ENCODE results near the gene IER2.
A peak's percentile ranks its signal among the peaks of the same experiment; 100 is the strongest.
"Not testable (repeated sequence)": the region's sequence is repeated elsewhere in the genome, so short reads cannot be mapped to it uniquely, and the experiment has no call there.

The IER2 gene

DNA sequence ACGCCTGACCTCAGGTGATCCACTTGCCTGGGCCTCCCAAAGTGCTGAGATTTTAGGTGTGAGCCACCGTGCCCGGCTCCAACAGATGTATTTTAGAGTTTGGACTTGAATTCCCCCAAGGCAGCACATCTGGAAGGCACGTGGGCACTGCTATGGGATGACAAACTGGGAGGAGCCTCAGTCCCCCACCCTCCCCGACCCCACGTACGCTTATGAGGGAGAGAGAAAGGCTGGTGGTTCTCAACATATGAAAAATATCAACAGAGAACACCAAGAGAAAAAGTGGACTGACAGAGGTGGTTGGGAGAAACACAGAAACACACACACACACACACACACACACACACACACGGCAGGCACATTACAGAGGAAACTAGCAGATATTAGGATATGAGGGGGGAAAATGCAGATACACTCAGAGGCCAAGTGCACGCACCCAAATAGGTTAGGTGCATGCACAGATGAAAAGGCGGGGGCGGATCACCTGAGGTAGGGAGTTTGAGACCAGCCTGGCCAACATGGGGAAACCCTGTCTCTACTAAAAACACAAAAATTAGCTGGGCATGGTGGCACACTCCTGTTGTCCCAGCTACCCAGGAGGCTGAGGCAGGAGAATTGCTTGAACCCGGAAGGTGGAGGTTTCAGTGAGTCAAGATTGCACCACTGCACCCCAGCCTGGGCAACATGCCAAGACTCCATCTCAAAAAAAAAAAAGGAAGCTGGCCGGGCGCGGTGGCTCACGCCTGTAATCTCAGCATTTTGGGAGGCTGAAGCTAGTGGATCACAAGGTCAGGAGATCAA, 3.2 kb upstream of the IER2 start:
- no peak for DNase-seq

DNA sequence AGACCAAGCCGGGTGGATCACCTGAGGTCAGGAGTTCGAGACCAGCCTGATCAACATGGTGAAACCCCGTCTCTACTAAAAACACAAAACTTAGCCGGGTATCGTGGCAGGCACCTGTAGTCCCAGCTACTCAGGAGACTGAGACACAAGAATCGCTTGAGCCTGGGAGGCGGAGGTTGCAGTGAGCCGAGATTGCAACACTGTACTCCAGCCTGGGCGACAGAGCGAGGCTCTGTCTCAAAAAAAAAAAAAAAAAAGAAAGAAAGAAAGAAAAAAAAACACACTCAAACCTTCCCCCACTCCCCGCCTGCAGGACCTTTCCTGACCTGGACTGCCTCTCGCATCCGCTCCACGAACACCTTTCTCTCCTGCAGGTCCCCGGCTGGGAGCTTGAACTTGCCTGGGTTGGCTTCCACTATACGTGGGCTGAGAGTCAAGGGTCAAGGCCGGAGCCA, 1.0 kb upstream of the IER2 start:
- DNase-seq: not testable (repeated sequence)

DNA sequence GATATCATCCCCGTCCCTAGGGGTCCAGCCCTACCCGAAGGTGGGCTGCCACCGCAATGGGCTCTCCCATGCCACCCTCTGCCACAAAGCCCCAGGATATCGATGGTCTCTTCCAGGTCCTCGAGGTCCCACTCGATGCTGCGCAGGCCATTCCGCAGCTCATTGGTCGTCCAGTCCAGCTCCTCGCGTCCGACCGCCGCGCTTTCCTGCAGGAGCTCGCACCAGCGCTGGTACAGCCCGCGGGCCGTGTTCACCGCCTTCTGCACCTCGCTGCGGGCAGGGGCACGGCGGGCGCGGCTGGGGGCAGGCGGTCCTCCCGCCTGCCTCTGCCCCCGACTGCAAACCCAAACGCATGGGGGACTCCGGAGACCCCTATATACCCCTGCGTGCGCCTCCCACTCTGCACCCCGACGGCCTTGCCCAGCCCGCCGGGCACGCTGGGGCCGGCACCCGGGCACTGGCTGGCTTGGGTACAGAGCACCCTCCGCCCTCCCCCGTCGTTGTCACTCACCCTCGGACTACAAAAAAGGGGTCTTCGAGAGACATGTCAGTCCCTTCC, 504 bp upstream of the IER2 start:
- DNase-seq: no peak

DNA sequence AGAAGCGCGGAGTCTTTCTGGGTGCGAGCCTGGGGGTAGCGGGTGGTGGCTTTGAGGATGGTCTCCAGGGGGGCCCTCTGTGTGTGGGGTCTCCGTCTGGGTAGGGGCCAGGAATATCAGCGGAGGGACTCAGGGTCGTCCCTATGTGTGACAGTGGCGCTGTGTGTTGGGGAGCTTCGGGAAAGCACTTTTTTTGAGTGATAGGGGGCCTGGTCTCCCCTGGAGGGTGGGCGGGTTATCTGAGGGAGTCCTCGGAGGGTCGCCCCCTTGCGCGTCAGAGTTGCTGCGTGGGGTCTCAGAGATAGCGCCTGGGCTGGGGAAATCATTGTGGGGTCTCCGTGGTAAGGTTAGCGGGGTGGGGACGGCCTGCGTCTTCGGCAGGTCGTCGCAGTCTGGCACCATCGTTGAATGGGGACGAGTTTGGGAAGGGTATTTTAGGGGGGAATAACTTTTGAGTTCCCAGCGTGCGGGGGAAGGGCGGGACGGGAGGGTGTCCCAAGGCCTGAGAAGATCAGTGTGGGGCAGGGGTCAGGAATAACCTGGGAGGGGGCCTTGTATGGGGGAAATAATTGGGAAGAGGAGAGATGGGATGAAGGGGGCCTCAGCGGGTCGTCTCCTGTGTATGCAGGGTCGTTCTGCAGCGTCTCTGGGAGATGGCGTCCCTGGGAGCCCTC, 857 bp downstream of the IER2 start:
- DNase-seq: peak; percentile 45

DNA sequence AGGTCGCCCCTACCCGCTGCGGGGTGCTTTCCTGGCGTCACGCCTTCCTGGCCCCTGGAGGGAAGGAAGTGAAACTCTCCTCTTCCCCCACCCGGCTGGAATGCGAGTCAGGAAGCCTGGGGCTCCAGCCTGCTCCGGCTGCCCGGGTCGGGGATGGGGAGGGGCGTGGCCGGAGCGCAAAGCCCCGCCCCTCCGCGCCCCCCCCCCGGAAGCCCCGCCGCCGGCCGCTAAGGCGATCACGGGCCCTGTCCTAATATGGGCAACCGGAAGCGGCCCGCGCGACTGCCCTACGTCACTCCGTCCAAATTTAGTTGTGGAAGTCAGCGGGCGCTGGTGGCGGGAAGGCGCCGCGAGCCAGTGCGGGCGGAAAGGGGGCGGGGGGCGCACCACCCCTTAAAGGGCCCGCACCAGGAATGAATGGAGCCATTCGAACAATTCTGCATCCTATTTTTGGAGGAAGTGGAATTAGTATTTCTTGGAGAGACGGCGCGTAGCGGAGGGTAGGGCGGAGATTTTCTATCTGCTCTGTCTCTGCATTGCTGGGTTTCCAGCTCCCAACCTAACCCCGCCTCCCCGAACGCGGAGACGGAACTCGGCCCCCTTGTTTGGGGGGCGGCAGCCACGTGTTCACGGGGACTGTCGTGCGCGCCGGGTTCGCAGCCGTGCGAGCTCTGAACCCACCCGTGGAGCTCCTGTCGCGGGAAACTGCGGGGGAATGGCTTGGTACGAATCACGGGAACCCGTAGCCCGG, 1.6 kb downstream of the IER2 start:
- DNase-seq: peak; percentile 97

DNA sequence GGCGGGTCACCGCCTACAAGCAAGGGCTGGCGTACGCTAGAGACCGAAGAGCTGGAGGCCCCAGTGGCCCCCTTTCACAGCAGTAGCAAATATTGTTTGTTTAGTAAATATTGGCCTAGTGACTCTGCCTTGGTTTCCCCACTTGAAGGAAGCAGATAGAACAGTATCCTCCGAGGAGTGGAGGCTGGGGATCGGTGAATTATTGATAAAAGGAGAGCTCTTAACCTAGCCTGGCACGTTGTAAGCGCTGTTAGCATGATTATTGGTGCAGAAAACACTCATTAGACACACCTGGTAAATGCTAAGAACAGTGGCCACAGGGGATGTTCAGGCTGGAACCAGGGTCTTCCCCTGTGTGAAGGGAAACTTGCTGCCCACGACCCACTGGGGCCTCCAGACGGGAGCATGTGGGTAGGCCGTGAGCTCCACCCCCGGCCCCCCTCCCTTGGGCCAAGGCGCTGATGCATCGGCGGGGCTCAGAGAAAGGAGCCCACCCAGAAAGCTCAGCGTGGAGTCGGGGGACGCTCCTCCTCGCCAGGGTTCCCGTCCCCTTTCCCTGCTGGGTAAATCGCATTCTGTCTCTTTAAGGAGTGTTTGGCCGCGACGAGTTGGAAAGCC, 2.3 kb downstream of the IER2 start:
- no peak for DNase-seq

DNA sequence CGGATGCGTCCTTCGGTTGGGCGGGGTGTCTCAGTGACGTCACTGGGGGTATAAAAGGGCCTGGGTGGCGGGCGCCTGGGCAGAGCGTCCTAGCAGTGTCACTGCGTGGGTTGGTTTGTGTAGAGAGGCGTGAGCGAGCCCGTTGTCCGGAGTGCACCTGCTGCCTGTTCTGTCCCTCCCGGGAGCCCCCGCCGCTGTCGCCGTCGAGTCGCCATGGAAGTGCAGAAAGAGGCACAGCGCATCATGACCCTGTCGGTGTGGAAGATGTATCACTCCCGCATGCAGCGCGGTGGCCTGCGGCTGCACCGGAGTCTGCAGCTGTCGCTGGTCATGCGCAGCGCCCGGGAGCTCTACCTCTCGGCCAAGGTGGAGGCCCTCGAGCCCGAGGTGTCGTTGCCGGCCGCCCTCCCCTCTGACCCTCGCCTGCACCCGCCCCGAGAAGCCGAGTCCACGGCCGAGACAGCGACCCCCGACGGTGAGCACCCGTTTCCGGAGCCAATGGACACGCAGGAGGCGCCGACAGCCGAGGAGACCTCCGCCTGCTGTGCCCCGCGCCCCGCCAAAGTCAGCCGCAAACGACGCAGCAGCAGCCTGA, 2.9 kb downstream of the IER2 start:
- DNase-seq: peak; percentile 99

DNA sequence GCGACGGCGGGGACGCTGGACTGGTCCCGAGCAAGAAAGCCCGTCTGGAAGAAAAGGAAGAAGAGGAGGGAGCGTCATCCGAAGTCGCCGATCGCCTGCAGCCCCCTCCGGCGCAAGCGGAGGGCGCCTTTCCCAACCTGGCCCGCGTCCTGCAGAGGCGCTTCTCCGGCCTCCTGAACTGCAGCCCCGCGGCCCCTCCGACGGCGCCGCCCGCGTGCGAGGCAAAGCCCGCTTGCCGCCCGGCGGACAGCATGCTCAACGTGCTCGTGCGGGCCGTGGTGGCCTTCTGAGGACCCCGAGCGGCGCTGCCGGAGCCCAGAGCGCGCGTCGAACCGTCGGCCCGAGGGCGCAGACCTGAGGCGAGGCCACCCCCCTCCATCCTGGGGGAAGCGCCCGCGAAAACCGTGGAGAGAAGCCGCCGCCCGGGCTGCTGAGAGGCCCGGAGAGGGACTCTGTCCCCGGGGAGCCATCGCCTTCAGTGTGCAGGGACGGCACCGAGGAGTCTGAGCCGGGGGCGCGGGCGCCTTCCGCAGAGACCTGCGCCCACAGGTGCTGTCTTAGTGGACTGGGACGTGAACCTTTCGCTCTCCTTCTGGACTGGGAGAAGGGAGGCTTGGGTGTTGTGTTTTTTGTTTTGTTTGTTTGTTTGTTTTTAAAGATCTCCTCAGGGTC, 3.5 kb downstream of the IER2 start:
- no peak for DNase-seq

DNA sequence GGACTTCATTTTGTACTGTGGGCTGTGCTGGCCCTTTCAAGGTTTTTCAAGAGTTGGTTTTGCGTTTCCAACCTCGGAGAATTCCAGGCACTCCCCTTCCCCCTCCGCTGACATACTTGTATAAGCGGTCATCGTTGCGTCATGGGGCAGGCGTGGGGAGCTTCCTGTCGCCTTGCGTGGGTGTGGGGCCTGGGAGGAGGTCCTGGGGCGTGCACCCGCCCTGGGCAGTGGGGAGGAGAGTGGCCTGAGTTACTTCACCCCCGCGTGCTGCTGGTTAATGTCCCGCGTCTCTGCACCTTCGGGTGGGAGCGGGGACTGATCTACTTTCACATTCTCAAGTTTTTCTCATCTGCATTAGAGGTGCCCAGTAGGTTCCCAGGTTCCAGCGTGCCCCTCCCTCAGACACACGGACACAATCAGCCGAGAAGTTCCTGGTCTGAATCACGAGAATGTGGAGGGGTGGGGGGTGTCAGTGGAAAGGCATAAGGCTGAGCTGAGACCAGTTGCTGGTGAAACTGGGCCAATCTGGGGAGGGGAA, 4.1 kb downstream of the IER2 start:
- DNase-seq: peak; percentile 61

DNA sequence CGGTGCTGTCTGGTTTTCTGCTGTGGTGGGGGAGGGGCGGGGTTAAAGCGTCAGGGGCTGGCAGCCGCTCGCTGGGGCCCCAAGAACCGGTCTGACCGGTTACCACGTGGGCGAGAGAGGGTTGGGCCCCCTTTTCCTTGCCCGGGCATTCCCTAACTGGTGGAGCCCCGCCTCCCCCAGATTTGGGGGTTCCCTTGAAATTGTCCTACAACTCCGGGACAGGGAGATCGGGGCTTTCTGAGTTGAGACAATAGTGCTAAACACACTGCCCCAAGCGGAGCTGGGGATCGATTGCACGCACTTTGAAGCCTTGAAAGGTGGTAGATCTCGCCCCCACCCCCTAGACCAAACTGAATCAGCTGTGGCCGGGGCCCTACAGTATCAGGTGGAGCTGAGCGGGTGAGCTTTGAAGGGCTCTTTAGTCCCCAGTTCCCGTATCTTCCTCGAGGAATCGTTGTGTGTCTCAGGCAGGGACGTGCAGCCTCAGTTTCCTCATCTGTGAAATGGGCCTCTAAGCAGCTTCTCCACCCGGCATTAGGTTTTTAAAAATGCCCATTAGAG, 4.8 kb downstream of the IER2 start:
- DNase-seq: peak; percentile 88

DNA sequence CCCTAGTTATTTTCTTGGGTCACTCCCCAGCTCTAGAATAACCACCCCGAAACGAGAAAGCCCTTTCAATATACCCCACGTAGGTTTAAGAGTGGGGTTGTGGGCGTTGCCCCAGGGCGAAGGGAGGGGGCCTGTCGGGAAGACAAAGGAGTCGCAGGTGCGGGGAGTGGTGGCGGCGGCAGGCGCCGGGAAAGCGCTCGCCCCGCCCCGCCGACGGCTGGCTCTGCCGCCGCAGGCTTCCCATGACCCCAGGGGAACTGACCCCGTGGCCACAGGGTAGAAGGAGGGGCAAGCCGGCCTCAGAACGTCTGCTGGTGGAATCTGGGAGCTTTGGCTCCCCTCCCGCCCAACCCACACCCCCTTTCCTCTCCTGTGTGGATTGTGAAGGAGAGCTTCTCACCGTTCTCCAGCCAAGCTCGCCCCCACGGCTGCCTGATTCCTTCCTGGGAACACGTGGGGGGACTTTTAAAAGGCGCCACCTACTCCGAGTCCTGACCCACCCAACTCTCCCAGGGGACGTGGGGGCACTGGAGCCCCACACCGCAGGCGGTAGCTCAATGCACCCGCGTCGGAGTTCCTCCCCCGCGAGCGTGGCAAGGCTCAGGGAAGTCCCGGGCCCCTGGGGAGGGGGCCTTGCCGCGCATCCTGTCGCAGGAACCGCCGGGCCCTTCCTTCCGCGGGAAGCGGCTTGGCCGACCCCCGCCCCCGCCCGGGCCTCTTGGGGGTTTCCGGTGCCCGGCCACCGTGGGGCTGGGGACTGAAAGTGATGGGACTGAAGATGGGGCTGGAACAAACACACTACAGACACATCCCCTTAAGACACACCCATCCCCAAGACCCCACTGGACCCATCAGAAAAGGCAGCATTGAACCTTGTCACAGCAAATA, 5.5 kb downstream of the IER2 start:
- DNase-seq: peak; percentile 90

DNA sequence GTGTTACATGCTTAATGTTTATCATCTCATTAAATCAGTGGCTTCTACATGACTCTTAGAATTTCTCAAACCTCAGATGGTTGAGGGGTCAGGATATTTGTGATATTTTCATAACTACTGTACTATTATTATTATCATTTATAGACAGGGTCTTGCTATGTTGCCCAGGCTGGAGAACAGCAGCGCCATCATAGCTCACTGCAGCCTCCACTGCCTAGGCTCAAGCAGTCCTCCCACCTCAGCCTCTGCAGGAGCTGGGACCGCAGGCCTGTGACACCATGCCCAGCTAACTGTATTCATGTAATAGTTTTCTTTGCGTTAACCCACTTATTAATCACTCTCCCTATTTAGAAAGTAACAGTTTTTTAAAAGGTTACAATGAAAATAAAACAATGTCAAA, 9.5 kb downstream of the IER2 start:
- DNase-seq: no peak

DNA sequence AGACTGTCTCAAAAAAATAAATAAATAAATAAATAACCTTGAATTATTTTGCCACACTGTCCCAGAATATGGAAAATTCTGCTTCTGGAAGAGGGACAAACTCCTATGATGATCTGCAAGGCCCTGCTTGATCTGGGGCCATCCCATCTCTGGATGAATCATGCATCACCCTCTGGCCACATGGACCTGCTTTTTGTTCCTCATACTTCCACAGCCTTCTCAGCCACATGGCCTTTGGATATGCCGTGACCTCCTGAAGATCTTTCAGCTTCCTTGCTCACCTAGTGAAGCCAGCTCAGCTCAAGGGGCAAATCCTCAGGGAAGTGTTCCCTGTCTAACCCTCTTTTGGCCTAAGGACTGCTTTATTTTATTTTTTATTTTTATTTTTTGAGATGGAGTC, 10.3 kb downstream of the IER2 start:
- DNase-seq: no peak

DNA sequence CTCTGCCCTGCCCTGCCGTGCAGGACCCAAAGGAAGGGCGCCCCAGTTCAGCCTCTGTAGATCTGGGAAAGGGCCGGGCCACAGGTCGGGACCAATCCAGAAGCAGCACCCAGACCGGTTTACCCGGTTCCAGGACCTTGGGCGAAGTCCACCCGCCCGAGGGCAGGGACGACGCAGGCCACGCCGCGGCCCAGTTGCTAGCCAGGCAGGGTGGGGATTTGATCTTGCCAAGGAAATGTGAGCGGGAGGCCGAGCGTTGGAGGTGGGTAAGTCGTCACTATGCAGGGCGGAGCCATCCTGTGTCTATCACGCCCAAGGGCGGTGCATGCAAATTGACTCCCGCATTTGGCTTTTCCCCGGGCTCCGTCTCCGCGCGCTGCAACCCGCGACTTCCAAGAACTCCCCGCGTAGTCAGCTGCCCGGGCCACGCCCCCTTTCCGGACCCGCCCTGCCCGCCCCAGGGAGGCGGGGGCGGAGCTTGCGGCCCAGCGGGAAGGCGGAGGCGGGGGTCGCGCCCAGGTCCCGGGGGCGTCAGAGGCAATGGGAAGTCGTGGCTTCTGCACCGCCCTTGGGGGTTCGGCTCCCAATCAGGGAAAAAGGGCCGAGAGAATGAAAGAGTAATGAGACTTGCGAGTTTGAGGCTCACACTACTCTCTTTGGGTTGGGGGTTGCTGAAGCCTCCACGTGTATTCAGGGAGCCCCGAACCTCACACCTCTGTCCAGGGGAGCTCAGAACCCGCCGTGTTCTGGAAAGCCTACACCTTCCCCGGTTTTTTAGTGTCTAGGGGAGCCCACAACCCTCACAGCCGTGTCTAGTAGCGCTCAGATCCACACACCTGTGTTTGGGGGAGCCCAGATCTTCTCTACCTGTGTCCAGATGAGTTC, 12.8 kb downstream of the IER2 start:
- peak; percentile 91 for DNase-seq

DNA sequence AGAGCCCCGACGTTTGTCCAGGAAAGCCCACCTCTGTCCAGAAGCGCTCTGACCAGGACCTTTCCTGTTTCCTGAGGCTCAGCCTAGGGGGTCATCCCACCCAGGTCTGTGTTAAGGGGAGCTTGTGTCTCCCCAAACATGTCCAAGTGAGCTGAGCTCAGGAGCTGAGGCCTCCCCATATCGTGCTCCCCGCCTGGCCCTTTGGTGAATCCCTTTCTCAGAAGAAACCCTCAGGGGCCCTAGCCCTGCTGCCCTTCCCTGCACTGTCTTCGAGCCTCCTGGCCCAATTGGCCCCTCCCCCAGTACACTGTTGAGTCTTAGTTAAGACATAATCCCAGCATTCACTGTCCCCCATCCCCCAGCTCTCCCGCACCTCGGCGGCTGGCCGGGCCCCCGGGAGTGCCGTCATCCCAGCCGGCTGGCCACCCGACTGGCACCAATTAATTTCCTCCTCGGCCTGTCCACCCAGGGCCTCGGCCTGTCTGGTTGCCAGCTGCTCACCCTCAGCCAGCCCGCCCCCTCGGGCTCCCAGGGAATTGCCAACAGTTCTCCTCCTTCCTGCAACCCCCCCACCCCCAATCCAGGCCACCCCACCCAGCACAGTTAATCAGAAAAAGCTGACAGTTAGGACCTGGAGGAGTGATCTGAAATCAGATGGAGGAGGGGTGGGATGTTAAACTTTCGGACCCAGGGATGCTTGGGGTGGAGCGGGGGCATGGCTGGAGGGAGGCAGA, 13.6 kb downstream of the IER2 start:
- peak; percentile 34 for DNase-seq

DNA sequence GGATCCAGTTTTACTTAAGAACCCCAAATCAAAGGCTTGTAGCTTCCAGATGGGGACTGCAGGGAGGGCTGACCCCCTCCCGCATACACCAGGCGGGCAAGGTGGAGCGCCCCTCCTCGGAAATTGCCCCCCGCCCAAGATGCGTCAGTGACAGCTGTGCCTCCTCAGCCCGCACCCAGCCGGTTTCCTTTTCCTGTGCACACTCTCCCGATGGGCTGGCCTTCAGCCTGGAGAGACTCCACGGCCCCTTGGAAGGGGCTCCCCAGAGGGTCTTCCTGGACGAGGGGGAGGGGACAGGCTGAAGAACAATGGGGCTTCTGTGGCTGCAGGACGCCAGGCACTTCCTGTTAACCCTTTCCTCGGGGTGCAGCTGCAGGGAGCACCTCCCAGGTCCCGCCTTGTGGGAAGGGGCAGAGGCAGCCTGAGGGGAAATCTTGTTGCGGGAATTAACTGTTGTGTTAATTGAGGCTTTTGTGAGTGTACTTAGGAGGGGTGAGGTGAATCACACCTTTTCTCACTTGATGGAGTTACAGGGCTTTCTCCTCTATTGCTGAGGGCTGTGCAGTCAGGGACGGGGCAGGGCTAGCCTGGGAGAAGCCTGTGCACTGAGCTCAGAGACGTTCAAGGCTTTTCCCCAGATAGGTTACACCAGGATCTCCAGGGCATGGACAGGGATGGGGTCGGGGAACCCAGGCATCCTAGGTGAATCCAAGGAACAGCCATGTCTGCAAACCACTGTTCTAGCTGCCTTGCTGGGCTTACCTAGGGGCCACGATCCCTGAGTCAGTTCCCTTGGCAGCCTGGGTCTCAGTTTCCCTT, 14.3 kb downstream of the IER2 start:
- peak; percentile 60 for DNase-seq

Measured in CD4-positive, alpha-beta T cell treated with Interleukin-21 for 1 hour (primary cell).